Measurements from ENCODE around the gene HNRNPF.
"Not testable (repeated sequence)": the region's sequence is repeated elsewhere in the genome, so short reads cannot be mapped to it uniquely, and the experiment has no call there.

Gene HNRNPF

GRCh38 chr10:43396928-43397624 is 11.9 kb downstream of the HNRNPF start:
- DNase-seq (ENCODE audit: low read depth in 2 of 2), result peak; percentile 62 to 72

GRCh38 chr10:43396061-43396927 is 12.7 kb downstream of the HNRNPF start:
- DNase-seq (ENCODE audit: low read depth in 2 of 2), result peak; percentile 68 to 73

GRCh38 chr10:43395571-43396060 is 13.4 kb downstream of the HNRNPF start:
- no peak for DNase-seq (ENCODE audit: low read depth in 2 of 2)

- DNase-seq (ENCODE audit: low read depth in 2 of 2), result no peak
Observed at GRCh38 chr10:43394868-43395267, 14.1 kb downstream of the HNRNPF start.

- DNase-seq (ENCODE audit: low read depth in 2 of 2), result no peak
Observed at GRCh38 chr10:43393606-43394360, 15.2 kb downstream of the HNRNPF start.

- DNase-seq (ENCODE audit: low read depth in 2 of 2), result not testable (repeated sequence)
Observed at GRCh38 chr10:43393186-43393585, 15.8 kb downstream of the HNRNPF start.

- DNase-seq (ENCODE audit: low read depth in 2 of 2), result no peak
Observed at GRCh38 chr10:43392748-43393147, 16.2 kb downstream of the HNRNPF start.

- DNase-seq (ENCODE audit: low read depth in 2 of 2), result no peak
Observed at GRCh38 chr10:43391496-43391895, 17.5 kb downstream of the HNRNPF start.

- DNase-seq (ENCODE audit: low read depth in 2 of 2), result no peak
Observed at GRCh38 chr10:43390759-43391158, 18.2 kb downstream of the HNRNPF start.

- no peak for DNase-seq (ENCODE audit: low read depth in 2 of 2)
Observed at GRCh38 chr10:43390333-43390732, 18.7 kb downstream of the HNRNPF start.

GRCh38 chr10:43389867-43390266 is 19.1 kb downstream of the HNRNPF start:
- DNase-seq (ENCODE audit: low read depth in 2 of 2), result no peak

- DNase-seq (ENCODE audit: low read depth in 2 of 2), result no peak
Observed at GRCh38 chr10:43387678-43388032, 21.3 kb downstream of the HNRNPF start.

GRCh38 chr10:43386981-43387677 is 21.9 kb downstream of the HNRNPF start:
- no peak for DNase-seq (ENCODE audit: low read depth in 2 of 2)

GRCh38 chr10:43386549-43386948 is 22.4 kb downstream of the HNRNPF start:
- DNase-seq (ENCODE audit: low read depth in 2 of 2), result no peak

- no peak for DNase-seq (ENCODE audit: low read depth in 2 of 2)
Observed at GRCh38 chr10:43385412-43386004, 23.5 kb downstream of the HNRNPF start.

- no peak for DNase-seq (ENCODE audit: low read depth in 2 of 2)
Observed at GRCh38 chr10:43384252-43385221, 24.4 kb downstream of the HNRNPF start.

- DNase-seq (ENCODE audit: low read depth in 2 of 2), result no peak
Observed at GRCh38 chr10:43383204-43383971, 25.6 kb downstream of the HNRNPF start.

- DNase-seq (ENCODE audit: low read depth in 2 of 2), result no peak
Observed at GRCh38 chr10:43380610-43381222, 28.3 kb downstream of the HNRNPF start.

- DNase-seq (ENCODE audit: low read depth in 2 of 2), result no peak
Observed at GRCh38 chr10:43377424-43377883, 31.5 kb downstream of the HNRNPF start.

All from activated CD4-positive, alpha-beta T cell treated with anti-CD3 and anti-CD28 coated beads for 24 hours (primary cell).